ENCODE data around the gene RPL19. TPM values are rescaled to one million over a fixed set of nuclear protein-coding genes. Genes with fewer than 3 reads are reported as not detected.

RPL19 gene
- total and polyA plus RNA-seq, 2 experiments from 2014 or later: 1,594 to 2,627 TPM

GRCh38 chr17:39193346-39193745, 6.7 kb upstream of the RPL19 start:
- peaks cover 8% of the 10 kb centered on the region for H3K36me3 ChIP-seq (ENCODE audit: insufficient read depth)
- H3K9me2 ChIP-seq (ENCODE audit: insufficient read depth): no peaks in the 10 kb centered on the region
- Mint-ChIP-seq H3K36me3 (ENCODE audit: low read depth) (peaks cover 32% of the 10 kb centered on the region), H3K4me1 (peaks cover 30% of the 10 kb centered on the region), H3K27ac (no peak overlapping the region), H3K4me3 (no peak overlapping the region), H3K27me3 (ENCODE audit: insufficient read depth, low read depth, poor library complexity) (peaks cover 10% of the 10 kb centered on the region), H3K9me3 (no peaks in the 10 kb centered on the region)
- H3K4me2 ChIP-seq: no peak overlapping the region
- peaks cover 24% of the 10 kb centered on the region for H3K4me1 ChIP-seq (ENCODE audit: insufficient read depth)
- no peak overlapping the region for H3K27ac ChIP-seq (ENCODE audit: low read depth)
- ATAC-seq (no peak), DNase-seq (ENCODE audit: low spot score) (no peak)
- H3K27me3 ChIP-seq (ENCODE audit: insufficient read depth): no peaks in the 10 kb centered on the region
- H3K79me2 ChIP-seq (replicated peaks; ENCODE audit: insufficient read depth): peaks cover 23% of the 10 kb centered on the region
- no peak overlapping the region for H3K4me3 ChIP-seq
- peaks cover 1% of the 10 kb centered on the region; the same call in 1 of the 2 replicates for H3F3A ChIP-seq (replicated peaks; ENCODE audit: low read depth)
- H4K20me1 ChIP-seq (replicated peaks; ENCODE audit: insufficient read depth): peaks cover 13% of the 10 kb centered on the region
- TF ChIP-seq CTCF (conservative IDR thresholded peaks at IDR 0.05; ENCODE audit: low read depth in 2 of 2) (no peak), CREB1 (CRISPR knock-in tag; IDR thresholded peaks at IDR 0.05; ENCODE audit: low read depth) (no peak), POLR2AphosphoS5 (IDR thresholded peaks at IDR 0.05; ENCODE audit: low read depth) (no peak), ZNF331 (CRISPR knock-in tag; IDR thresholded peaks at IDR 0.05; ENCODE audit: low read depth) (no peak), ZNF114 (CRISPR knock-in tag; IDR thresholded peaks at IDR 0.05) (no peak), EZH2phosphoT487 (IDR thresholded peaks at IDR 0.05; ENCODE audit: unreplicated experiment) (no peak), NANOG (IDR thresholded peaks at IDR 0.05; ENCODE audit: borderline replicate concordance) (no peak)
- TF ChIP-seq, protein P1, sequence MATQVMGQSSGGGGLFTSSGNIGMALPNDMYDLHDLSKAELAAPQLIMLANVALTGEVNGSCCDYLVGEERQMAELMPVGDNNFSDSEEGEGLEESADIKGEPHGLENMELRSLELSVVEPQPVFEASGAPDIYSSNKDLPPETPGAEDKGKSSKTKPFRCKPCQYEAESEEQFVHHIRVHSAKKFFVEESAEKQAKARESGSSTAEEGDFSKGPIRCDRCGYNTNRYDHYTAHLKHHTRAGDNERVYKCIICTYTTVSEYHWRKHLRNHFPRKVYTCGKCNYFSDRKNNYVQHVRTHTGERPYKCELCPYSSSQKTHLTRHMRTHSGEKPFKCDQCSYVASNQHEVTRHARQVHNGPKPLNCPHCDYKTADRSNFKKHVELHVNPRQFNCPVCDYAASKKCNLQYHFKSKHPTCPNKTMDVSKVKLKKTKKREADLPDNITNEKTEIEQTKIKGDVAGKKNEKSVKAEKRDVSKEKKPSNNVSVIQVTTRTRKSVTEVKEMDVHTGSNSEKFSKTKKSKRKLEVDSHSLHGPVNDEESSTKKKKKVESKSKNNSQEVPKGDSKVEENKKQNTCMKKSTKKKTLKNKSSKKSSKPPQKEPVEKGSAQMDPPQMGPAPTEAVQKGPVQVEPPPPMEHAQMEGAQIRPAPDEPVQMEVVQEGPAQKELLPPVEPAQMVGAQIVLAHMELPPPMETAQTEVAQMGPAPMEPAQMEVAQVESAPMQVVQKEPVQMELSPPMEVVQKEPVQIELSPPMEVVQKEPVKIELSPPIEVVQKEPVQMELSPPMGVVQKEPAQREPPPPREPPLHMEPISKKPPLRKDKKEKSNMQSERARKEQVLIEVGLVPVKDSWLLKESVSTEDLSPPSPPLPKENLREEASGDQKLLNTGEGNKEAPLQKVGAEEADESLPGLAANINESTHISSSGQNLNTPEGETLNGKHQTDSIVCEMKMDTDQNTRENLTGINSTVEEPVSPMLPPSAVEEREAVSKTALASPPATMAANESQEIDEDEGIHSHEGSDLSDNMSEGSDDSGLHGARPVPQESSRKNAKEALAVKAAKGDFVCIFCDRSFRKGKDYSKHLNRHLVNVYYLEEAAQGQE (IDR thresholded peaks at IDR 0.05; ENCODE audit: unreplicated experiment): no peak
- TF ChIP-seq, protein P2, sequence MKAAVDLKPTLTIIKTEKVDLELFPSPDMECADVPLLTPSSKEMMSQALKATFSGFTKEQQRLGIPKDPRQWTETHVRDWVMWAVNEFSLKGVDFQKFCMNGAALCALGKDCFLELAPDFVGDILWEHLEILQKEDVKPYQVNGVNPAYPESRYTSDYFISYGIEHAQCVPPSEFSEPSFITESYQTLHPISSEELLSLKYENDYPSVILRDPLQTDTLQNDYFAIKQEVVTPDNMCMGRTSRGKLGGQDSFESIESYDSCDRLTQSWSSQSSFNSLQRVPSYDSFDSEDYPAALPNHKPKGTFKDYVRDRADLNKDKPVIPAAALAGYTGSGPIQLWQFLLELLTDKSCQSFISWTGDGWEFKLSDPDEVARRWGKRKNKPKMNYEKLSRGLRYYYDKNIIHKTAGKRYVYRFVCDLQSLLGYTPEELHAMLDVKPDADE (IDR thresholded peaks at IDR 0.05): no peak
- TF ChIP-seq, protein P3, sequence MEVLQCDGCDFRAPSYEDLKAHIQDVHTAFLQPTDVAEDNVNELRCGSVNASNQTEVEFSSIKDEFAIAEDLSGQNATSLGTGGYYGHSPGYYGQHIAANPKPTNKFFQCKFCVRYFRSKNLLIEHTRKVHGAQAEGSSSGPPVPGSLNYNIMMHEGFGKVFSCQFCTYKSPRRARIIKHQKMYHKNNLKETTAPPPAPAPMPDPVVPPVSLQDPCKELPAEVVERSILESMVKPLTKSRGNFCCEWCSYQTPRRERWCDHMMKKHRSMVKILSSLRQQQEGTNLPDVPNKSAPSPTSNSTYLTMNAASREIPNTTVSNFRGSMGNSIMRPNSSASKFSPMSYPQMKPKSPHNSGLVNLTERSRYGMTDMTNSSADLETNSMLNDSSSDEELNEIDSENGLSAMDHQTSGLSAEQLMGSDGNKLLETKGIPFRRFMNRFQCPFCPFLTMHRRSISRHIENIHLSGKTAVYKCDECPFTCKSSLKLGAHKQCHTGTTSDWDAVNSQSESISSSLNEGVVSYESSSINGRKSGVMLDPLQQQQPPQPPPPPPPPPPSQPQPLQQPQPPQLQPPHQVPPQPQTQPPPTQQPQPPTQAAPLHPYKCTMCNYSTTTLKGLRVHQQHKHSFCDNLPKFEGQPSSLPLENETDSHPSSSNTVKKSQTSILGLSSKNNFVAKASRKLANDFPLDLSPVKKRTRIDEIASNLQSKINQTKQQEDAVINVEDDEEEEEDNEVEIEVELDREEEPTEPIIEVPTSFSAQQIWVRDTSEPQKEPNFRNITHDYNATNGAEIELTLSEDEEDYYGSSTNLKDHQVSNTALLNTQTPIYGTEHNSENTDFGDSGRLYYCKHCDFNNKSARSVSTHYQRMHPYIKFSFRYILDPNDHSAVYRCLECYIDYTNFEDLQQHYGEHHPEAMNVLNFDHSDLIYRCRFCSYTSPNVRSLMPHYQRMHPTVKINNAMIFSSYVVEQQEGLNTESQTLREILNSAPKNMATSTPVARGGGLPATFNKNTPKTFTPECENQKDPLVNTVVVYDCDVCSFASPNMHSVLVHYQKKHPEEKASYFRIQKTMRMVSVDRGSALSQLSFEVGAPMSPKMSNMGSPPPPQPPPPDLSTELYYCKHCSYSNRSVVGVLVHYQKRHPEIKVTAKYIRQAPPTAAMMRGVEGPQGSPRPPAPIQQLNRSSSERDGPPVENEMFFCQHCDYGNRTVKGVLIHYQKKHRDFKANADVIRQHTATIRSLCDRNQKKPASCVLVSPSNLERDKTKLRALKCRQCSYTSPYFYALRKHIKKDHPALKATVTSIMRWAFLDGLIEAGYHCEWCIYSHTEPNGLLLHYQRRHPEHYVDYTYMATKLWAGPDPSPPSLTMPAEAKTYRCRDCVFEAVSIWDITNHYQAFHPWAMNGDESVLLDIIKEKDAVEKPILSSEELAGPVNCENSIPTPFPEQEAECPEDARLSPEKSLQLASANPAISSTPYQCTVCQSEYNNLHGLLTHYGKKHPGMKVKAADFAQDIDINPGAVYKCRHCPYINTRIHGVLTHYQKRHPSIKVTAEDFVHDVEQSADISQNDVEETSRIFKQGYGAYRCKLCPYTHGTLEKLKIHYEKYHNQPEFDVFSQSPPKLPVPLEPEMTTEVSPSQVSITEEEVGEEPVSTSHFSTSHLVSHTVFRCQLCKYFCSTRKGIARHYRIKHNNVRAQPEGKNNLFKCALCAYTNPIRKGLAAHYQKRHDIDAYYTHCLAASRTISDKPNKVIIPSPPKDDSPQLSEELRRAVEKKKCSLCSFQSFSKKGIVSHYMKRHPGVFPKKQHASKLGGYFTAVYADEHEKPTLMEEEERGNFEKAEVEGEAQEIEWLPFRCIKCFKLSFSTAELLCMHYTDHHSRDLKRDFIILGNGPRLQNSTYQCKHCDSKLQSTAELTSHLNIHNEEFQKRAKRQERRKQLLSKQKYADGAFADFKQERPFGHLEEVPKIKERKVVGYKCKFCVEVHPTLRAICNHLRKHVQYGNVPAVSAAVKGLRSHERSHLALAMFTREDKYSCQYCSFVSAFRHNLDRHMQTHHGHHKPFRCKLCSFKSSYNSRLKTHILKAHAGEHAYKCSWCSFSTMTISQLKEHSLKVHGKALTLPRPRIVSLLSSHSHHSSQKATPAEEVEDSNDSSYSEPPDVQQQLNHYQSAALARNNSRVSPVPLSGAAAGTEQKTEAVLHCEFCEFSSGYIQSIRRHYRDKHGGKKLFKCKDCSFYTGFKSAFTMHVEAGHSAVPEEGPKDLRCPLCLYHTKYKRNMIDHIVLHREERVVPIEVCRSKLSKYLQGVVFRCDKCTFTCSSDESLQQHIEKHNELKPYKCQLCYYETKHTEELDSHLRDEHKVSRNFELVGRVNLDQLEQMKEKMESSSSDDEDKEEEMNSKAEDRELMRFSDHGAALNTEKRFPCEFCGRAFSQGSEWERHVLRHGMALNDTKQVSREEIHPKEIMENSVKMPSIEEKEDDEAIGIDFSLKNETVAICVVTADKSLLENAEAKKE (CRISPR knock-in tag; IDR thresholded peaks at IDR 0.05): no peak
- H2AFZ ChIP-seq: no peak overlapping the region
